Measurements from ENCODE around the gene CFAP46.

The CFAP46 gene

GRCh38 chr10:132875435-132875834 lies 66.9 kb downstream of the CFAP46 start:
- no peaks in the 10 kb centered on the region for H3K36me3 ChIP-seq
- H3K9me3 ChIP-seq, result no peaks in the 10 kb centered on the region
- H3K4me3 ChIP-seq (ENCODE audit: low read depth in 1 of 2, low read length in 1 of 2), result no peak overlapping the region
- H3K27me3 ChIP-seq, result peaks cover 32% of the 10 kb centered on the region
- no peaks in the 10 kb centered on the region for H3K4me1 ChIP-seq (ENCODE audit: control insufficient read depth in 1 of 2, insufficient read depth in 1 of 2, low read depth in 1 of 2, low read length in 1 of 2)
- no peak for TF ChIP-seq CTCF (IDR thresholded peaks at IDR 0.05)
- H3K27ac ChIP-seq, result no peak overlapping the region

- Histone ChIP-seq H3K4me3 (ENCODE audit: low read depth in 1 of 2, low read length in 1 of 2) (no peak overlapping the region), H3K27ac (no peak overlapping the region), H3K36me3 (no peaks in the 10 kb centered on the region), H3K4me1 (ENCODE audit: control insufficient read depth in 1 of 2, insufficient read depth in 1 of 2, low read depth in 1 of 2, low read length in 1 of 2) (no peaks in the 10 kb centered on the region), H3K9me3 (no peaks in the 10 kb centered on the region), H3K27me3 (peaks cover 13% of the 10 kb centered on the region)
- TF ChIP-seq CTCF (IDR thresholded peaks at IDR 0.05), result no peak
Measured at GRCh38 chr10:132873395-132873794, 69.0 kb downstream of the CFAP46 start.

GRCh38 chr10:132872658-132873057 lies 69.7 kb downstream of the CFAP46 start:
- H3K36me3 ChIP-seq, result no peaks in the 10 kb centered on the region
- no peak for TF ChIP-seq CTCF (IDR thresholded peaks at IDR 0.05)
- no peaks in the 10 kb centered on the region for H3K4me1 ChIP-seq (ENCODE audit: control insufficient read depth in 1 of 2, insufficient read depth in 1 of 2, low read depth in 1 of 2, low read length in 1 of 2)
- no peaks in the 10 kb centered on the region for H3K9me3 ChIP-seq
- H3K4me3 ChIP-seq (ENCODE audit: low read depth in 1 of 2, low read length in 1 of 2), result no peak overlapping the region
- H3K27me3 ChIP-seq, result peaks cover 10% of the 10 kb centered on the region
- no peak overlapping the region for H3K27ac ChIP-seq

- no peak overlapping the region for H3K4me3 ChIP-seq (ENCODE audit: low read depth in 1 of 2, low read length in 1 of 2)
- H3K9me3 ChIP-seq, result no peaks in the 10 kb centered on the region
- H3K4me1 ChIP-seq (ENCODE audit: control insufficient read depth in 1 of 2, insufficient read depth in 1 of 2, low read depth in 1 of 2, low read length in 1 of 2), result no peaks in the 10 kb centered on the region
- no peaks in the 10 kb centered on the region for H3K36me3 ChIP-seq
- peaks cover 10% of the 10 kb centered on the region for H3K27me3 ChIP-seq
- no peak for TF ChIP-seq CTCF (IDR thresholded peaks at IDR 0.05)
- no peak overlapping the region for H3K27ac ChIP-seq
Measured at GRCh38 chr10:132870426-132870825, 71.9 kb downstream of the CFAP46 start.

- Histone ChIP-seq H3K27ac (no peak overlapping the region), H3K4me3 (ENCODE audit: low read depth in 1 of 2, low read length in 1 of 2) (no peak overlapping the region), H3K36me3 (no peaks in the 10 kb centered on the region), H3K27me3 (peaks cover 17% of the 10 kb centered on the region), H3K9me3 (no peaks in the 10 kb centered on the region), H3K4me1 (ENCODE audit: control insufficient read depth in 1 of 2, insufficient read depth in 1 of 2, low read depth in 1 of 2, low read length in 1 of 2) (no peaks in the 10 kb centered on the region)
- TF ChIP-seq CTCF (IDR thresholded peaks at IDR 0.05), result no peak
Measured at GRCh38 chr10:132869621-132870020, 72.7 kb downstream of the CFAP46 start.

- H3K9me3 ChIP-seq, result no peaks in the 10 kb centered on the region
- H3K27me3 ChIP-seq, result peaks cover 18% of the 10 kb centered on the region
- H3K36me3 ChIP-seq, result no peaks in the 10 kb centered on the region
- no peaks in the 10 kb centered on the region for H3K4me1 ChIP-seq (ENCODE audit: control insufficient read depth in 1 of 2, insufficient read depth in 1 of 2, low read depth in 1 of 2, low read length in 1 of 2)
- H3K4me3 ChIP-seq (ENCODE audit: low read depth in 1 of 2, low read length in 1 of 2), result no peak overlapping the region
- H3K27ac ChIP-seq, result no peak overlapping the region
- no peak for TF ChIP-seq CTCF (IDR thresholded peaks at IDR 0.05)
Measured at GRCh38 chr10:132868995-132869394, 73.4 kb downstream of the CFAP46 start.

Data from neutrophil (primary cell).